Measurements from ENCODE around the gene MTG1.
"Not testable (repeated sequence)": the region's sequence is repeated elsewhere in the genome, so short reads cannot be mapped to it uniquely, and the experiment has no call there.

Gene MTG1

DNA sequence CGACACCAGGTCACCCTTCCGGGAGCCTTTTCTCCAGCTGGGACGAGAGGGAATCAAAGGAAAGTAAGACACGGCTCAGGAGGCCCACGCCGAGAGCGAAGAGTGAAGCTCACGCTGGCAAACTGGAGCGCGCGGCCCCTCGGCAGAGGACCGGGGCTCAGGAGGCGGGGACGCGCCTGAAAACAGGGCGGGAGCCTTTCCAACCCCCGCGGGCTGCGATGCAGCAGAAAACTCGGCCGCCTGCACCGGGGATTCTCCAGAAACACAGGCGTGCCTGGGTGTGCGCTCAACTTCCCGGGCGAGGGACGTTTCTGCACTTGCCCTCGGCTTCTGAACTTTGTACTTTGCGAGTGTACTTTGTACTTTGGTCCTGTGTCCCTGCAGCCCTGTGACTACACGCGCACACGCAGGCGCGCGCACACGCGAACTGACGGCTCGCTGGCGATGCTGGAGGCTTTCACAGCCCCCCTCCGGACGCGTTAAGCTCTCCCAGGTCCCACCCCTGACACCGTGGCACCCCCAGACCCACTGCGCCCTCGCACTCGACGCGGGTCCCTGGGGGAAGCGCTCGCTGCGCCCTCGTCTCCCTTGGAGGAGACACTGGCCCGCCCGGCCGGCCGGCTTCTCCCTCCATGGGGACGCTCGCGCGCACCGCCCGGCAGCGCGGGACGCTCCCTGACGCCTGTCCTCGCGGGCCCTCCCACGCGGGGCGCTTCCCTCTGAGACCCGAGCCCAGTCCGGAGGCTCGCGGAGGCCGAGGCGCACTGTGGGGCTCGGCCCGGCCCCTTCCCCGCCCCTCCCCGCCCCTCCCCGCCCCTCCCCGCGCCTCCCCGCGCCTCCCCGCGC is 15.5 kb upstream of the MTG1 start:
- DNase-seq (ENCODE audit: low read depth), result peak; percentile 48

DNA sequence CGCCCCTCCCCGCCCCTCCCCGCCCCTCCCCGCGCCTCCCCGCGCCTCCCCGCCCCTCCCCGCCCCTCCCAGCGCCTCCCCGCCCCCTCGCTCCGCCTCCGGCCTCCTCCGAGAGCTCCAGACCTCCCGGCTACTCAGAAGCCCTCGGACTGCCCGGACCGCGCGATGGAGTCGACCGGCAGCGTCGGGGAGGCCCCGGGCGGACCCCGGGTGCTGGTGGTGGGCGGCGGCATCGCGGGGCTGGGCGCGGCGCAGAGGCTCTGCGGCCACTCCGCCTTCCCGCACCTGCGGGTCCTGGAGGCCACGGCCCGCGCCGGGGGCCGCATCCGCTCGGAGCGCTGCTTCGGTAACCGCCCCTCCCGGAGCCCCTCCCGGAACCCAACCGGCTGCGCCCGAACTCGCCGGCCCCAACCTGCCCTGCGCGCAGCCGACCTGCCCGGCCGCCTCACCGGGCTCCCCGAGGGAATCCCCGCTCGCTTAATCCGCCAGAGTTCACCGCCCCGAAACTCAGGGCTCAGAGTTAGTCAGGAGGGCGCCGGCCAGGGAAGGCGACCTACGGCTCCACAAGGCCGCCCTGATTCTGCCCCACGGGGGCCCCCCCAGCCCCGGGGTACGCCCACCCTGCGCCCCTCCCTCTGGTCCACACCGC is 14.7 kb upstream of the MTG1 start, which contains the start of gene PAOX:
Gene PAOX (plus strand): TSS at position 111 of the 649 bp plus-strand sequence. CDS start 55 bp downstream, at position 166.
- peak; percentile 47 for DNase-seq (ENCODE audit: low read depth)

DNA sequence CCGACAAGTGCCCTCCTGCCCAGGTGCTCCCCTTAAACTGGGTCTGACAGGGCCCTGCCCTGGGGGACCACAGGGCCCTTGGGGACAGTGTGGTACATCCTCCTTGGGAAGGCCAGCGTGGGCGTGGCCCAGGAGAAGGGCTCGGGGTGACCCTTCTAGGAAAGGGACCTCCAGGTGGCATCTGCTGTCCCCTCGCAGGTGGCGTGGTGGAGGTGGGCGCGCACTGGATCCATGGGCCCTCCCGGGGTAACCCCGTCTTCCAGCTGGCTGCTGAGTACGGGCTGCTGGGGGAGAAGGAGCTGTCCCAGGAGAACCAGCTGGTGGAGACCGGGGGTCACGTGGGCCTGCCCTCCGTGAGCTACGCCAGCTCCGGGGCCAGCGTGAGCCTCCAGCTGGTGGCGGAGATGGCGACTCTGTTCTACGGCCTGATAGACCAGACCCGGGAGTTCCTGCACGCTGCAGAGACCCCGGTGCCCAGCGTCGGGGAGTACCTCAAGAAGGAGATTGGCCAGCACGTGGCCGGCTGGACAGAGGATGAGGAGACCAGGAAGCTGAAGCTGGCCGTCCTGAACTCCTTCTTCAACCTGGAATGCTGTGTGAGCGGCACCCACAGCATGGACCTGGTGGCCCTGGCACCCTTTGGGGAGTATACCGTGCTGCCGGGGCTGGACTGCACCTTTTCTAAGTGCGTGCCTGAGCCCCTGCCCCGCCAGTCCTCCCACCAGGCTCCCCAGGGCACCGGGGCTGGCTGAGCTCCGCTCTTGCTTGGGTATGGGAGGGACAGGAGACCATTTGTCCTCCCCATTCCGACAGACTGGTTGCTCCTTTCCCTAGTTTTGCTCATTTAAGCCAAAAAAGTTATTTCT is 13.9 kb upstream of the MTG1 start:
- DNase-seq (ENCODE audit: low read depth), result no peak

DNA sequence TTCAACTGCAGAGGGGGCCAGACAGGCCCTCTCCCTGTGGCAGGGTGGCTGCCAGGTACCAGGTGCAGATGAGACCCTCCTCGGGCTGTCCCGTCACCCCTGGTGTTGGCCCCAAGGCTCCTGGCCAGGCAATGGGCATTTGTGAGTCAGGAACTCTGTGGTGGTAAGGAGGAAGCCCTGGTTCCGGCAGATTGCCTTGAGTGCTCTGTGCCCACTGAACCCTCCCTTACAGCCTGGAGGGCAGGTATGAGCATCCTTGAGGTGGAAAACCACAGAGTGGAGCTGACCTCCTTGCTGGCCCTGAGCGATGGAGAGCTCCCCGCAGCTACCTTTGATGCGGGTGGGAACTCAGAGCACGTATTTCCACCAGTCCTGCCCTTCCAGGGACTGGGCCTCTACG is 12.9 kb upstream of the MTG1 start:
- no peak for DNase-seq (ENCODE audit: low read depth)

DNA sequence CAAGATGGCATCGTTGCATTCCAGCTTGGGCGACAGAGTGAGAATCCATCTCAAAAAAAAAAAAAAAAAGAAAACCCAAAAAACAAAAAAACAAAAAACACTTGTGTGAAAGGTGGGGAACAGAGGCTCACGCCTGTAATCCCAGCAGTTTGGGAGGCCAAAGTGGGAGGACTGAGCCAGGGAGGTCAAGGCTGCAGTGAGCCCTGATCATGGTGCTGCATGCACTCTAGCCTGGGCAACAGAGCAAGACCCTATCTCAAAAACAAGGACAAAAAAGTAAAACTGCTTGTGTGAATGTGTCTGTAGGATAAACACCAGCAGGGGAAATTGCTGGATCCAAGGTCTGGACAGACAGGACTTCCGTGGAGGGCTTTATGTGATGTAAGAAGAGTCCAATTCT is 10.4 kb upstream of the MTG1 start:
- DNase-seq (ENCODE audit: low read depth), result no peak

DNA sequence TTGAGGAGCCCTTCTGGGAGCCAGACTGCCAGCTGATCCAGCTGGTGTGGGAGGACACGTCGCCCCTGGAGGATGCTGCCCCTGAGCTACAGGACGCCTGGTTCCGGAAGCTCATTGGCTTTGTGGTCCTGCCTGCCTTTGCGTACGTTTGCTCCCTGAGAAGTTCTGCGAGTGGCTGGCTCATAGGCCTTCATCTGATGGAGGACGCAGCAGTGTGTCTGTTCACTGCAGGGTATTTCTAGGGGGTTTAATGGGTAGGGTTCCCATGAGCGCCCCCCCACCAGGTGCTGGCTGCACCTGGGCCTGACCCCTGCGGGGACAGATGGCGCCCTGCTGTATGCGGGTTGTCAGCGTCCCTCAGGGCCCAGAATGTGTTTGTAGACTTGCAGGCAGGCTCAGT is 9.9 kb upstream of the MTG1 start:
- no peak for DNase-seq (ENCODE audit: low read depth)

DNA sequence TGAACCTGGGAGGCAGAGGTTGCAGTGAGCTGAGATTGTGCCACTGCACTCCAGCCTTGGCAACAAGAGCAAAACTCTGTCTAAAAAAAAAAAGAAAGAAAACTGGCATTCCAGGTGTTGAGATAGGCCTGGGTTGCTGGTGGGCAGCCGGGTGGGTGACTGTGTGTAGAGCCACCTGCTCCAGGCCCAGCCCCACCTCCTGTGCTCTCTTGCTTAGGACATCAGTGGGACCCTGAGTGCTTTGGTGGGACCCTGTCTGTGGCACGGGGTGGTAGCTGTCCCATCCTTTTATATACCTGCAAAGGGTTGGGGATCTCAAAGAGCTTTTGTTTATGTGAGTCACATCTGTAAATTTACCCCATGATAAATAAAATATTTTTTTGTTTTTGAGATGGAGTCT is 8.7 kb upstream of the MTG1 start:
- no peak for DNase-seq (ENCODE audit: low read depth)

DNA sequence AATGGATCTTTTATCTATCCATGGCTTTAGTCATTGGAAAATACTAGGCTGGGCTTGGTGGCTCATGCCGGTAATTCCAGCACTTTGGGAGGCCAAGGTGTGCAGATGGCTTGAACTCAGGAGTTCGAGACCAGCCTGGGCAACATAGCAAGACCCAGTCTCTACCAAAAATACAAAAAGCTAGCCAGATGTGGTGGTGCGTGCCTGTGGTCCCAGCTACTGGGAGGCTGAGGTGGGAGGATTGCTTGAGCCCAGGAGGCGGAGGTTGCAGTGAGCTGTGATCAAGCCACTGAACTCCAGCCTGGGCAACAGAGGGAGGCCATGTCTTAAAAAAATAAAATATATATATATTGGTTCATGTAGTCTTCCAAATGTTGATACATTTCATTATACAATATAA is 7.0 kb upstream of the MTG1 start:
- not testable (repeated sequence) for DNase-seq (ENCODE audit: low read depth)

DNA sequence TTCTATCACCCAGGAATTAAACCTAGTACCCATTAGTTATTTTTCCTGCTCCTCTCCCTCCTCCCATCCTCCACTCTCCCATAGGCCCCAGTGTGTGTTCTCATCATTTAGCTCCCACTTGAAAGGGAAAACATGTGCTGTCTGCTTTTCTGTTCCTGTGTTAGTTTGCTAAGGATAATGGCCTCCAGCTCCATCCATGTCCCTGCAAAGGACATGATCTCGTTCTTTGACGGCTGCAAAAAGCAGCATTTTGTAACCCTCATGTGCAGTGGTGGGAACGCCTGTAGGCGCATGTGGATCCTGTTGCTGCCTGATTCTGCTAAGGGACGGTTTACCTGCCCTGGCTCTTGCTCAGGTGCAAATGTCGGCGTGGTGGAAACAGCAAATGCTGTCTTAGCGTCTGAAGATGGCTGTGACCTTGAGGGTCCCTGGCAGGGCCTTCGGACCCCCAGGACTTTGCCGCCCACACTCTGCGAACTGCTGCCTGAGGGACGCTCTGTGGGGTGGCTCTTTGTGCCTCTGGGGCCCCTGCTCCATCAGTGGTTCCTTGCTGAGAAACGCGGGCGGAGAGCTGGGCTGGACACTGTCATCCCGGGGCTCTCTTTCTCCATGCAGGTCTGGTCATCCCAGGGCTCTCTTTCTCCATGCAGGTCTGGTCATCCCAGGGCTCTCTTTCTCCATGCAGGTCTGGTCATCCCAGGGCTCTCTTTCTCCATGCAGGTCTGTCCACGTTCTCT is 5.6 kb upstream of the MTG1 start:
- DNase-seq (ENCODE audit: low read depth), result no peak

DNA sequence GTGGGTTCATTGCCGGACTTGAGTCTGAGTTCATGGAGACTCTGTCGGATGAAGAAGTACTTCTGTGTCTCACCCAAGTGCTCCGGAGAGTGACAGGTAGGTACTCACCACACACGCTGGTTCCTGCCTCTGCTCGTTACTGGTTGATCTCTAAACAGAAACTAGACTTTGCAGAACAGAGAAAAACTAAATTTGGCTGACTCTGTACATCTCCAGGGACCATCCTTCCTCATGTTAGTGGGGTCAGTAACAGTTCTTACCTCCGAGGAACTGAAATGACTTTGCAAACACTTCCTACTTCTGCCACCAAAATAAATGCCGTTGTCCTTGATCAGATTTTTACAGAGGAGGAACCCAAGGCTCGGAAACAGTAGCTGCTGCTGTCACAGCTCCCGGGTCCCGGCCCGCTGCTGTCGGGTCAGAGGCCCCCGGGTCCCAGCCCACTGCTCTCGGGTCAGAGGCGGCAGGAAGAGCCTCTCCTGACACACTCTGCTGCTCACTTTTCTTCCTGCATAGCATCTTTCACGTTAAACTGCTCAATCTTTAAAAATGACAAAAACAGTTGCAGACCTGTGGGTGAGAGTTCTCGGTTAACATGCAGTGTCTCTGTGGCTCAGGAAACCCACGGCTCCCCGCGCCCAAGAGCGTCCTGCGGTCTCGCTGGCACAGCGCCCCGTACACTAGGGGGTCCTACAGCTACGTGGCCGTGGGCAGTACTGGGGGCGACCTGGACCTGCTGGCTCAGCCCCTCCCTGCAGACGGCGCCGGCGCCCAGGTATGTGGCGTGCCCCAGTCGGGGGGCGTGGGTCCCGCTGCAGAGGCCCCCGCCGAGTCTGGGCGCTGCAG is 4.8 kb upstream of the MTG1 start:
- DNase-seq (ENCODE audit: low read depth), result peak; percentile 26

DNA sequence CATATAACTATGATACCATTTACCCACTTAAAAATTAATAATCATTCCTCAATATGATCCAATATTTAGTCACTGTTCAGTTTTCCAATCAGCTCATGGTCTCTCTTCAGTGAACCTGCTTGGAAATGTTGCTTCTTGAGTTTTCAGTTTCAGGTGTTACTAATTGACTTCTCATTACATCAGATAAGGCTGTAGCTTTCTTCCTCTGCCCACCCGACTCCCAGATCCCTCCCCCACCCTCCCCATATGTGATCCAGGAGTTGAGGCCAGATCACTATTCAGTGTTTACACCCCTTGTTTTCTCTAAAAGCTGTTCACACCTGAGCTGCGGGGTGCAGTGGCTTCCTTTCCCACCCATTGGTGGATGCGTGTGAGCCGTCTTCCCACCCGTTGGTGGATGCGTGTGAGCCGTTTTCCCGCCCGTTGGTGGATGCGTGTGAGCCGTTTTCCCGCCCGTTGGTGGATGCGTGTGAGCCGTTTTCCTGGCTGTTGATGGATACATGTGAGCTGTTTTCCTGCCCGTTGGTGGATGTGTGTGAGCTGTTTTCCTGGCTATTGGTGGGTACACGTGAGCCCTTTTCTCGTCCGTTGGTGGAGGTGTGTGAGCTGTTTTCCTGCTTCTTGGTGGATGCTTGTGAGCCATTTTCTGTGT is 3.2 kb upstream of the MTG1 start:
- no peak for DNase-seq (ENCODE audit: low read depth)

DNA sequence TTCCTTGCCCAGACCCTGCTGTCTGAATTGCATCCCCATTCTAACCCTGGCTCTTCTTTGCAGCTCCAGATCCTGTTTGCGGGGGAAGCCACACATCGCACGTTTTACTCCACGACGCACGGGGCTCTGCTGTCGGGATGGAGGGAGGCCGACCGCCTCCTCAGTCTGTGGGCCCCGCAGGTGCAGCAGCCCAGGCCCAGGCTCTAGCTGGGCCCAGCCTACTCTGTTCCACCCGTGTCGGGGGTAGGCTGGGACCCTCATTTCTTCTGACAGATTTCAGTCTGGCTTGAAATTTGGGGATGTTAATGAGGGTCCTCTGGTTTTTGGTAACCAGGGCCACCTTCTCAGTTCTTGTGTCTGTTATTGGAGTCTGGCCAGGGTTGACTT is 2.7 kb upstream of the MTG1 start:
- no peak for DNase-seq (ENCODE audit: low read depth)

DNA sequence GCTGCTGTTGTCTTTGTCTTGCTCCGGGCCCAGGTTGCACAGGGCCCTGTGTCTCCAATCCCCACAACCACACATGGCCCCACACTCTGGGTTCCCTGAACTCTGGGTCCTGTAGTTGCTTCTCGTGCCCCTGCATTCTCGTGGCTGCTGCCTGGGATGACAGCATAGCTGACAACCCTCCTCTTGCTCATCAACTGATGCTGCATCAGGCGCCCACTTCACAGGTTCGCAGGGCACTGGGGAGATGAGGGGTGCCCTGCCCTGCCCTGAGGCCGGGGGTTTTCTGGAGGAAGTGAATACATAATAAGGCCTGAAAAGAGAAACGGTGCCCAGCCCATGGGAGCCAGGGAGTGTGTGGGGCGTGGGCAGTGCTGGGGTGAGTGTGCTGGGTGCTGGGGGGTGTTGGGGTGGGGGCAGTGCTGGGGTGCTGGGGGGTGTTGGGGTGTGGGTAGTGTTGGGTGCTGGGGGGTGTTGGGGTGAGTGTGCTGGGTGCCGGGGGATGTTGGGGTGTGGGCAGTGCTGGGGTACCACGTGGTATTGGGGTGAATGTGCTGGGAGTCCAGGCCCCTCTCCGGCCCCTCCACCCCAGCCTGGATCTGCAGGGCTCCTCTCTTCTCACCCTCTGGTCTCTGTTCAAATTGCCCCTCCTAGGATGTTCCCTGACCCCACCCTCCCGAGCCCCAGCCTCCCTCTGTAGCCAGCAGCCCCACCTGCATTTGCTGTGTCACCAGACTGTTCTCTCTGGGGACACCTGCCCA is 2.0 kb upstream of the MTG1 start:
- DNase-seq (ENCODE audit: low read depth), result no peak

DNA sequence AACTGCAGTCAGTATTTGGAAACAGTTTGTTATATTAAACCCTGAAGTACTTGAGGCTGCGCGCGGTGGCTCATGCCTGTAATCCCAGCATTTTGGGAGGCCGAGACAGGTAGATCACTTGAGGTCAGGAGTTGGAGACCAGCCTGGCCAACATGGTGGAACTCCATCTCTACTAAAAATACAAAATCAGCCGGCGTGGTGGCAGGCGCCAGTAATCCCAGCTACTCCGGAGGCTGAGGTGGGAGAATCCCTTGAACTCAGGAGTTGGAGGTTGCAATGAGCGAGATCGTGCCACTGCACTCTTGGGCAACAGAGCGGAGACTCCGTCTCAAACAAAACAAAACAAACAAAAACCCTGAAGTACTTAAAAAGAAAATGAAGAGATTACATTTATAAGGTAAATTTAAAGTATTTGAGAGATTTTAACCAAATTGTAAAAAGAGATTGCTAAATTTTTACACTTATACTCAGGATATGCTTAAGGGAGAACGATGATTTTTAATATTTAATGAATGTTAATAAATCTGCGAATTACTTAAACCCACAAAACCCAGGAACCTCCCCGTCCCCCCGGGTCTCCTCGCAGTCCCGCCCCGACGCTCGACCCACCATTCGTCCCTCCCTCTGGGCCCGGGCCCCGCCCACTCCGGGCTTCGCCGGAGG is 425 bp upstream of the MTG1 start:
- DNase-seq (ENCODE audit: low read depth), result no peak

DNA sequence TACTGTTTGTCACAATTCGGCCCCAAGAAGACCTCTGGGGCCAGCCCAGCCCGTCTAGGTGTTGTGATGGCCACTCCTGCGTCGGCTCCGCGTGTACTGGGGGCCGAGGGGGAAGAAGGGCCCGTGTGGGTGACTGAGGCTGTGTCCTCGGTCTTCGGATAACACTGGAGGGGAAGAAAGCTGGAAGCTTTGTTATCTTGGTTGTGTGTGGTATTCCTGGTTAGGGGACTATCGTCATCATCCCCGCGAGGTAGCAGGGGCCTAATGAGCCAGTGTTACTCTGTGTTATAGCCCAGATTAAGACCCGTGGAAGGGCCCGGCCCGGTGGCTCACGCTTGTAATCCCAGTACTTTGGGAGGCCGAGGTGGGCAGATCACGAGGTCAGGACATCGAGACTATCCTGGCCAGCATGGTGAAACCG is 854 bp downstream of the MTG1 start:
- no peak for DNase-seq (ENCODE audit: low read depth)

DNA sequence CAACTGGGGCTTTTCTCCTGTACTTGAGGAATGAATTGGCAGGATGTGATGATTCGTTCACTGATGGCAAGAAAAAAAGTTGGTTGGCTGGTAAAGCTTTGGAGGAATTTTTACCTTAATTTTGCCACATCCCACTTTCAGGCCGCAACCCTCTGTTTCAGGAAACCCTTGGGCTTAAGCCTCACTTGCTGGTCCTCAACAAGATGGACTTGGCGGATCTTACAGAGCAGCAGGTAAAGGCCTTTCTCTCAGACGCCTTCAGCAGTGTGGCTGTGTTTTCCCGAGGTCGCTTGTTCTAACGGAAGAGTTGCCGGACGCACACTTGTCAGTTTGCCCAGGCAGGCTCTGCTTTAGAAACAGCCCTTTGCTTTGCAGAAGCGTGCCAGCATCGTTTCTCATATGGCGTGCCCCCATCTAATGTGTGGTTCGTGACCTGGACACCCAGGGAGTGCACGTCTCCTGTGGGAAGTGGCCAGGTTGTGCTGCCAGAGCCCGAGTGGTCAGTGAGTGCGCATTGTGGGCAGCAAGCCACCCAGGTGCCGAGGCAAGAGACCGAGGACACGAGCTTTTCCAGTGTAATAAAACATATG is 2.2 kb downstream of the MTG1 start:
- DNase-seq (ENCODE audit: low read depth), result no peak

DNA sequence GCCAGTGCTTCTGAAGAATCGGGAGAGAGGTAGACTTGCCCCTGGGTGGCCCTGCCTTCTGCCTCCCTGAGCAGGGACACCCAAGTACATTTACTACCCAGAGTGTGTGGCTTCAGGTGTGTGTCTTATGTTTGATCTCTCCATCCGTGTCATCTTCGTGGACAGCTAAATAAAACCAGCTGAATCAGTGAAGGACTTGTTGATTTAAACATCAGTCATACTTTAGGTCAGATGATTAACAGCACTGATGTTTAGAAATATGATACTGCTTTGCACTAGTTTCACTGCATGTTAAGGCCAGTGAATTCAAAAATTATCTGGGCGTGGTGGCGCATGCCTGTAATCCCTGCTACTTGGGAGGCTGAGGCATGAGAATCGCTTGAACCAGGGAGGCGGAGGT is 4.0 kb downstream of the MTG1 start:
- no peak for DNase-seq (ENCODE audit: low read depth)

DNA sequence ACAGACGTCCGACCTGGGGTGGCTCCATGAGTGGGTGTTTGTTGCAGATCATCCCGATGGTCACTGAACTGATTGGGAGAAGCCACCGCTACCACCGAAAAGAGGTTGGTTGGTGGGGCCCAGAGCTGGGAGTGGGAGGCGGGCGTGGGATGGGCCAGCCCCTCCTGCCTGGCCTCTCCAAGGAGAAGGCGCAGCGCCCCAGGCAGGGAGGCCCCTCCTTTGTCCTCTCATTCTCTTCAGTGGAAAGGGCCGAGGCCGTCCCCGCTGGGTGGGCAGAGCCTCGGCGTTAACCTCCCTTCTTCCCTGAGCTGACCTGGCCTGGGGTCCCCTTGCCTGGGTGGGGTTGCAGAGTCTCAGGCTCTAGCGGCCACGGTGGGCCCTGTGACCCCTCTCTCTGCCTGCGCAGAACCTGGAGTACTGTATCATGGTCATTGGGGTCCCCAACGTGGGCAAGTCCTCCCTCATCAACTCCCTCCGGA is 5.2 kb downstream of the MTG1 start:
- DNase-seq (ENCODE audit: low read depth), result no peak

All from stimulated activated CD8-positive, alpha-beta memory T cell treated with anti-CD3 and anti-CD28 coated beads, Interleukin-4, amount 100 ng/mL, for 24 hours (primary cell).